SIG-M5 treated with dmso at 0.1 percent for 504 hours (cell line): Measurements from ENCODE around the gene PKD2L1.
"Not testable (repeated sequence)": the region's sequence is repeated elsewhere in the genome, so short reads cannot be mapped to it uniquely, and the experiment has no call there.

Experiments
- DNase-seq: peaks from one replicate; lab custom pipeline; 2025; ENCODE audit not compliant: unreplicated experiment; lab: John Stamatoyannopoulos, UW

Gene PKD2L1

GRCh38 chr10:100334762-100335161, 4.7 kb upstream of the PKD2L1 start:
- no peak for DNase-seq

- DNase-seq, result no peak
Observed at GRCh38 chr10:100333661-100334440, 3.8 kb upstream of the PKD2L1 start.

DNA sequence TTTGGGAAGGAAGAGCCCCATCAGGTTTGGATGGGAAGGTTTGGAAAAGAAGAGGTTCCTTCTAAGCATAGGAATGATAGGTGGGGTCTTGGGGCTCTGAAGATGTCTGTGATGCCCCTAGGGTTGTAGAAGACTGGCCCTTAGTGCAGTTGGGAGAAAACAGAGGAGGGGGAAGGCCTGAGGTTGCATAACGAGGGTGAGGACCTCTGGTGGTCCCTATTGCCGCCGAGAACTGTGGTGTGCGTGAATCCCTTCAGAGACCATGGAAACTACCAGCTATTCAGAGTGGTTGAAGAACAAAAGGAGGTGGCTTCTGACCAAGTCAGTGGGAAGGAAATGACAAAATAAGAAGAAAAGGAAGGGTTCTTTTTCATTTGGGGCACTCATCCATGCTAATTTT, 3.1 kb upstream of the PKD2L1 start:
- no peak for DNase-seq

GRCh38 chr10:100328198-100328597, 1.8 kb downstream of the PKD2L1 start:
- no peak for DNase-seq

DNA sequence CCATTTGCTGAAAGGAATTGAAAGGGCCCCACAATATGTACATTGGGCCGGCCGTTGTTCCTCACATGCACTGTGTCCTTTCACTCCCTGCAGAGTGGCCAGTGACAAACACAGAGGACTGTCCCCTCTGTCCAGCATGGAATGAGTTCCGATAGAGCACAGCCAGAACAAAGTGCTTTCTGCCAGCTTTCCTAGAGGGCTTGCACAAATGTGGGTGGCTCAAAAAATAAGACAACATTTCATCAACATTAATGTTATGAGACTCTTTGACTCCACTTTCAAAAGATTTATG, 2.4 kb downstream of the PKD2L1 start:
- DNase-seq, result no peak

GRCh38 chr10:100327007-100327717, 2.9 kb downstream of the PKD2L1 start:
- DNase-seq, result peak; percentile 83

DNA sequence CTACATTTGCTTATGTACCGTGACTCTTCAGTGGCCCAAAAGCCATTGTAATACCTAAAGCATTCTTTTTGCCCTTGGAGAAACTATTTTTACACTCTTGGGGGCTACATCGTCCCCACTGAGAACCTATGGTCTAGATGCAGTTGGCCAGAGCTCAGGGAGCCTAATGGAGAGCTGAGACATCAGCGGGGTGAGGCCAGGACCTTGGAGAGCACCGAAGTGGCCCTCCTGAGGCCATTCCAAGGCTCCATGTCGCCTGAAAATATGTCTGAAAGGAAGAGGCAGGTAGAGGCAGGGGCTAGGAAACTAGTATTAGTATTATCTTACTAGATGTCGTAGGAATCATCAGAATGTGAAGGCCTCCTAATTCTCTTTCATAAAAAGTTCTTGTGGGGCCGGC, 4.9 kb downstream of the PKD2L1 start:
- DNase-seq, result no peak

- DNase-seq, result no peak
Observed at GRCh38 chr10:100319707-100320402, 10.2 kb downstream of the PKD2L1 start.

- no peak for DNase-seq
Observed at GRCh38 chr10:100318207-100318606, 11.8 kb downstream of the PKD2L1 start.

DNA sequence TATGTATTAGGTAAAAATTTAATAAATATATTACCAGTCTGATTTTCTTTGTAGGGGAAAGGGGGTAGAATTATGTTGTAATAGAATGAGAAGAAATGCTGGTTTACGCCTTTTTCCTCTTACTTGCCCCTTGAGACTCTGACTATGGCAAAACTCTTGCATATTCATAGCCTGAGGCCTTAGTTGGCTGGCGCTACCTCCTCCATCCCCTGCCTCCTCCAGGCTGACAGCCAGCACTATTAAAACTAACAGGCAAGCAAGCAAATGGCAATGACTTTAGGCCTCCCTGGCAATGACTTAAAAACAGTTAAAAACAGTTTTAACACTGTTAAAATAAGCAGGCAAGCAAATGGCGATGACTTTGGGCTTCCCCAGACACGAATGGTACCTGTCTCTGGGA, 14.4 kb downstream of the PKD2L1 start:
- DNase-seq, result no peak

- no peak for DNase-seq
Observed at GRCh38 chr10:100311298-100311697, 18.7 kb downstream of the PKD2L1 start.

DNA sequence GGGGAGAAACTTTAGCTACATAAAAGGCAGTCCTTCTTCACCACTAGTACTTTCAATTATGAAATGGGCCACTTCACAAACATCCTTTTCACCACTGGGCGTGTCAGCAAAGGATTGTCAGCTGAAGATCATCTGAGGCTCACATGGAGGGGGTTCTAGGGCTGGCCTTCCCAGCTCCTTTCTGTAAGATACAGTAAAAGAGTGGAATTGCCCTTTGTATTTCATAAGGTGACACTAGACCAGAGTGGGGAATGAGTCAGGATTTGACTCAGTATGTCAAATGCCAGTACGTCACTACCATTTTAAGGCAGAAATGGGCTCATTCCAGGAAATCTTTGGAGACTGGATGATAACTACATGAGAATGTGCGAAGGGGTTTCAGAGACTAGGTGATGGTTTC, 22.3 kb downstream of the PKD2L1 start:
- DNase-seq, result no peak

- no peak for DNase-seq
Observed at GRCh38 chr10:100306861-100307260, 23.2 kb downstream of the PKD2L1 start.

- no peak for DNase-seq
Observed at GRCh38 chr10:100304414-100304813, 25.6 kb downstream of the PKD2L1 start.

- peak; percentile 39 for DNase-seq
Observed at GRCh38 chr10:100303724-100304319, 26.2 kb downstream of the PKD2L1 start.

- not testable (repeated sequence) for DNase-seq
Observed at GRCh38 chr10:100301123-100301522, 28.9 kb downstream of the PKD2L1 start.

- DNase-seq, result no peak
Observed at GRCh38 chr10:100297242-100297641, 32.8 kb downstream of the PKD2L1 start.

DNA sequence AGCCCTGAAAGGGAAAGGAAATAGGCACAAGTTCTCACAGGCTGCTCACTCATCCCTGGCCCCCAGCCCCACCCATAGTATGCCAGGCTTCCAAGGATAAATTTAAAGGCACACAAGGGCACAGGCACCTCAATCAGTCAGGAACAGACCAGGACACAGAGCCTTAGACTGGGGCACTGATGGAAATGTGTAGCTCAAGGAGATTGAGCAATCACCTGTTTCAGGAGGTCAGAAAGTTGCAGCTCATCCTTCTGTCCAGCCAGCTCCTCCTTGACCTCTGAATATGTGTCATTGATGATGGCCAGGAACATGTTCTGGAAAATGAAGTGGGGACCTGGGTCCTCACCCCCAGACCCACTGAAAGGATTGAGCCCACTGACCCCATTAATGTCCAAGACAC, 37.0 kb downstream of the PKD2L1 start:
- DNase-seq, result no peak

DNA sequence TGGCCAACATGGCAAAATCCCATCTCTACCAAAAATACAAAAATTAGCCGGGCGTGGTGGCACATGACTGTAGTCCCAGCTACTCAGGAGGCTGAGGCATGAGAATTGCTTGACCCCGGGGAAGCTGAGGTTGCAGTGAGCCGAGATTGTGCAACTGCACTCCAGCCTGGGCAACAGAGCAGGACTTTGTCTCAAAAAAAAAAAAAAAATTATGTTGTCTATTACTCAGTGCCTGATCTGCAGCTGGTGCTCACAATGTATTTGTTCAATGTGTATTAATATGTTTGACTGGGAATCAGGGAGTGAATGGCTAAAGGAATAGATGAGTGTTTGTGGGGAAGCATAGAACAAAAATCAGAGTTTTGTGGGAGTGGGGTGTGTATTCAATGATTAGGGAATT, 37.7 kb downstream of the PKD2L1 start:
- DNase-seq, result not testable (repeated sequence)

DNA sequence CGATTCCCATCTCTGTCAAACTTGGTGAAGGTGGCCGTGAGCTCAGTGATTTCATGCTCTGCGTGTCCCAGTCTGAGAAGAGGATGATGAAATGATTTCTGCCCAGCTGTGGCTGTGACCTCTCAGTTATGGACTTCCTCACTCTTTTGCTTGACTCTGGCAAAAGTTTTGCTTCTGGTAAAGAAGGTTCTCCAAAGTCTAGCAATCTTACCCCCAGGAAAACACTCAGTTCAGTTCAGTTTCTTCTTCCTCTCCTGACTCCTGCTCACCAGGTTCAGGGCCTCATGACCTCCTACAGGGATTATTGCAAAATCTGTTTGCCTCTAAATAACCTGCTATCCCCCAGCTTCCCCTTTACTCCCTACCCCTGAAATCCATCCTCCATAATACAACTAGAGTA, 38.7 kb downstream of the PKD2L1 start:
- peak; percentile 72 for DNase-seq

DNA sequence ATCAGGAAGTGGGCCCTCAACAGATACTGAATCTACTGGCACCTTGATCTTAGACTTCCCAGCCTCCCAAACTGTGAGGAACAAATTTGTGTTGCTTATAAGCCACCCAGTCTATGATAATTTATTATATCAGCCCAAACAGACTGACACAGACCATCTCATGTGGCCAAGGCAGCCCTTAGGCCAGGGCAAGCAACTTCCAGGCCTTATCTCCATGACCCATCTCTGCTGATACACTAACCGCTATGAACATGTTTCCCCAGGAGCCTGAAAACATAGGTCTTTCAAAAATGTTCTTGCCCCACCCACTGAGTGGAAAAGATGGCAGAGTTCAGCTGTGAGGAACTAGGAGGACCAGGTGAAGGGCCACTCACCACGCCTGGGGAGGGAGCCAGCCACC, 40.4 kb downstream of the PKD2L1 start:
- no peak for DNase-seq

DNA sequence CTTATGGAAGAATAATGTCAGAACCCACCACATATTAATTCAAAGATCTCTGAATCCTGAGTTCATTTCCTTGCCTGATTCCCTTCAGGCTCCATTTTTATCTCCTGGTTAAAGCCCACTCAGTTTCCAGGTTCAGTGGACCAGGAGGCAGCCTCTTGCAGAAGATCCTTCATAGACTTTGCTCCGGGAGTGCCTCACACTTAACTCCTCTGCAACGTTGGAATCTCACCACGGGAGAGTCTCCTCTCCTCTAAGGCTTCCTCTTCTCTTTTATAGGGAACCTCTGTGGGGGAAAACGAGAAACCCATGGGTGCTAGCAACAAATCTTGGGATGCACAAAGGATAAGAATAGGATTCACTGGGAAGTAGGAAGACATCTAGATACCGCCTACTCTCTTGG, 41.8 kb downstream of the PKD2L1 start:
- DNase-seq, result no peak
